ENCODE measurements around the gene MEIS1.

DNA sequence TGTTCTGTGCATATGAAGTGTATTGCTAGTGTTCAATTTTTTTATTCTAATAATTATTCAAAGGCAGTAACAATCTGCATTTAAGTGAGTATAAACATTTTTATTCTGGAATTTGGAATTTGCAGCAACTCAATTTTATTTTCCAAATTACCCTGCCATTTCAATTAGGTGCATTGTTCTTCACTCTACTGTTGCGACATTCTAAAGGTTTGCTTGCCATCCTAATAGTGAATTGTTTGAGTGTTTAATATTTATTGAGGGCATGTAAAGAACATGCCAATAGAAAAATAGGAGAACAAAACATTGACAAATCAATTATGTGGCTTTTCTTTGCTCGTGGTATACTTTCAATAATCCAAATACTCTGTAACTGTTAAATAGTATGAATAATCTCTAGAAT is 18.0 kb downstream of the MEIS1 start:
- TF ChIP-seq POLR2A (IDR thresholded peaks at IDR 0.05) = no peak
- TF ChIP-seq, protein P1, sequence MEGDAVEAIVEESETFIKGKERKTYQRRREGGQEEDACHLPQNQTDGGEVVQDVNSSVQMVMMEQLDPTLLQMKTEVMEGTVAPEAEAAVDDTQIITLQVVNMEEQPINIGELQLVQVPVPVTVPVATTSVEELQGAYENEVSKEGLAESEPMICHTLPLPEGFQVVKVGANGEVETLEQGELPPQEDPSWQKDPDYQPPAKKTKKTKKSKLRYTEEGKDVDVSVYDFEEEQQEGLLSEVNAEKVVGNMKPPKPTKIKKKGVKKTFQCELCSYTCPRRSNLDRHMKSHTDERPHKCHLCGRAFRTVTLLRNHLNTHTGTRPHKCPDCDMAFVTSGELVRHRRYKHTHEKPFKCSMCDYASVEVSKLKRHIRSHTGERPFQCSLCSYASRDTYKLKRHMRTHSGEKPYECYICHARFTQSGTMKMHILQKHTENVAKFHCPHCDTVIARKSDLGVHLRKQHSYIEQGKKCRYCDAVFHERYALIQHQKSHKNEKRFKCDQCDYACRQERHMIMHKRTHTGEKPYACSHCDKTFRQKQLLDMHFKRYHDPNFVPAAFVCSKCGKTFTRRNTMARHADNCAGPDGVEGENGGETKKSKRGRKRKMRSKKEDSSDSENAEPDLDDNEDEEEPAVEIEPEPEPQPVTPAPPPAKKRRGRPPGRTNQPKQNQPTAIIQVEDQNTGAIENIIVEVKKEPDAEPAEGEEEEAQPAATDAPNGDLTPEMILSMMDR (IDR thresholded peaks at IDR 0.05) = no peak

Data from testis (tissue), 2 donors.